OCI-M2 (cell line): ENCODE measurements around the gene EI24.
"Not testable (repeated sequence)": the region's sequence is repeated elsewhere in the genome, so short reads cannot be mapped to it uniquely, and the experiment has no call there.

ENCODE experiments used
- DNase-seq: peaks from one replicate; lab custom pipeline; 2025; ENCODE audit not compliant: unreplicated experiment; lab: John Stamatoyannopoulos, UW

EI24 gene

DNA sequence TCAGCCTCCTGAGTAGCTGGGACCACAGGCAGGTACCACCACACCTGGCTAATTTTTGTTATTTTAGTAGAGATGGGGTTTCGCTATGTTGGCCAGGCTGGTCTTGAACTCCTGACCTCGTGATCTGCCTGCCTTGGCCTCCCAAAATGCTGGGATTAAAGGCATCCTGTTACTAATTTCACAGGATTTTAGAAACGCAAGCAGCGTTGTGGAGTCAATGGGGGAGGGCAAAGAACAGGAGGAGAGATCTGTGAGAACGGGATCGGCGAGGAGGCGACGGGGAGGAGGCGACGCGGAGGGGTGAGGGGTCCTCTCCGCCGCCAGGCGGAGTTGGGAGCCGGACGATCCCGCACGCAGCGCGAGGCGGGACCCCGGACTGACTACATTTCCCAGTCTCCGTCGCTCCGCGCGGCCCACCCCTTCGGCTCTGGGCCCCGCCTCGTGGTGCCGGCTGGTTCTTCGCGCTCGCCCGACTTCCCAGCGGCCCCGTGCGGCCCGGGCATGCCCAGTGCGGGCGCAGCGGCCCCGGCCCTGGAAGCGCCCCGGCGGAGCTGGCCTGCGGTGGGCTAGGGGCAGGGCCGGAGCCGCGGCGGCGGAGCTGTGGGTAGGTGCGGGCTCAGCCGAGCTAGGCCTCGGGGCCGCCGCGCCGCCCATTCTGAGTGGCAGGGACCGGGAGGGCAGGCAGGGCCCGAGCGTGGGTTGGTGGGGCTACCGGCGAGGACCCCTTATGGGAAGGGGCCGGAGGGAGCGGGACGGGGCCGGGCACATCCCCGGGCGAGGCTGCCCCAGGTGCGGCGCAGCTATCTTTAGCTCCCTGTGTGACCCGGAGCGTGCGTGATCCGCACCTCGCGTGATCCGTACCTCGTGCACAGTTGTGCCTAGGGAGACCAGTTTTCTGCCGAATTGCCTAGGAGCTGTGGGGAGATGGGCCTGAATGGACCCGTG lies at the start of gene EI24:
TSS of gene EI24 (plus strand) at position 508 of the 945 bp plus-strand sequence. CDS start 3,051 bp downstream, outside the sequence.
- peak; percentile 56 for DNase-seq

DNA sequence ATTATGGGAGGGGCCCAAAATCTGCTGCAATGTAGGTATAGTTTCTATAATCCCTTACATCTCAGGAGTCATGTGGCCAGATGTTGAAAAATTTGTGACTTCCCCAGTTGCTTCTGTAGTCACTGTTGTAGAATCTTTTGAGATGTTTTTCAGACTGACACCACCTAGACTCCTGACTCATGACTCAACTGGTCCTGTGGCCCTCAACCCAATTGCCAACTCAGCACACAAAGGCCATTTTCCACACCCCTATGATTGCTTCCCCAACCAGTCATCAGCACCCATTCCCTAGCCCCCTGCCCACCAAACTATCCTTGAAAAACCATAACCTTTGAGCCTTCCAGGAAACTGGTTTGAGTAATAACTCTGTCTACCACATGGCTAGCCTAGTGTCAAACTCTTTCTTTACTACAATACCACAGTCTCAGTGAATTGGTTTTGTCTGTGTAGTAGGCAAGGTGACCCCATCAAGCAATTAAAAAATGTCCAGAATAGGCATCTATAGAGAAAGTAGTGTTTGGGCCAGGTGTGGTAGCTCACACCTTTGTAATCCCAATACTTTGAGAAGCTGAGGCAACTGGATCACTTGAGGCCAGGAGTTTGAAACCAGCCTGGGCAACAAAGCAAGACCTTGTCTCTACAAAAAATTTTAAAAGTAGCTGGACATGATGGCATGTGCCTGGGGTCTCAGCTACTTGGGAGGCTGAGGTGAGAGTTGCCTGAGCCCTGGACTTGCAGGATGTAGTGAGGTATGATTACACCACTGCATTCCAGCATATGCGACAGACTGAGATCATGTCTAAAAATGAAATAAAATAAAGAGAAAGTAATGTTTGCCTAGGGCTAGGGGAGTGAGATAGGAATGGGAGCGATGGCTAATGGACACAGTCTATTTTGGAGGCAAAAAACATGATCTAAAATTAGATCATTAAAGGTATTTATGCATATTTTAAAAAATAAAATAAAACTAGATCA lies 49.1 kb upstream of the EI24 start:
- DNase-seq: no peak

DNA sequence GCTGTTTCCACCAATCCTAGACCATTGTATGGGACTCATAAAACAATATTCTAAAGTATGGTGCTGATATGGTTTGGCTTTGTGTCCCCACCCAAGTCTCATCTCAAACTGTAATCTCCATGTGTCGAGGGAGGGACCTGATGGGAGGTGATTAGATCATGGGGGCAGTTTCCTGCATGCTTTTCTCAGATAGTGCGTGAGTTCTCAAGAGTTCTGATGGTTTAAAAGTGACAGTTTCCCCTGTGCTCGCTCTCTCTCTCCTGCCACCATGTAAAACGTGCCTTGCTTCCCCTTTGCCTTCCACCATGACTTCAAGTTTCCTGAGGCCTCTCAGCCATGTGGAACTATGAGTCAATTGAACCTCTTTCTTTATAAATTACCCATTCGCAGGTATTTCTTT lies 44.0 kb upstream of the EI24 start:
- DNase-seq: no peak

DNA sequence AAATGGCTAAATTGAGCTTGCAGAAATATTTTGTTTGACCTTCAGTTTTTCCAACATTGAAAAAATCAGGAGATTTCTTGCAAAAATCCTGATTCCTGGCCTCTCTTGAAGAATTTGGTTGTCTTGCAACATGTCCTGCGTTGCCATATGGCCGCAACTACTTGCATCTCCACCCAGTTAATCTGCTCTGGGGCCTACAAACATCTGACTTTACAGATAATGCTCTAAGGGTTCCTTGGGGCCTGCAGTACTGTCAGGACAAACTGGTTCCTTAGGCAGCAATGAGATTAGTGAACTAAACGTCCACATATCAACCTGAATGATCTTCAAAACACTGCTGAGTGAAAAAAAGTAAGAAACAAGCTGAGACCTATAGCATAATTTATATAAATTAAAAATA lies 36.6 kb upstream of the EI24 start:
- DNase-seq: no peak

DNA sequence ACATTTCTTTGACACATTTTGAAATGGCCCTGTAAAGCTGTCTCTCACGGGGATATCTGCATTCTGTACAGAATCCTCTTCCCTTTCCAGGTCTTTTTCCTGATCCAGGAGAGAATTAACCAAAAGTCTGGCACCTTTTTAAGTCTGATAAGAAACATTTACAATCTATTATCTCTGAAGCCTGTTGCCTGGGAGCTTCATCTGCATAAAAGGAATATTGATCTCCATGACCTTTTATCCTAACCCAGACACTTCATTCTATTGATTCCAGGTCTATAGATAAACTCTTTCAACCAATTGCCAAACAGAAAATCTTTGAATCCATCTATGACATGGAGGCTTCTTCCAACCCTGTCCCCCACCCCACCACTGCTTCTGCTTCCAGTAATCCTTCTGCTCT lies 33.7 kb upstream of the EI24 start:
- DNase-seq: no peak

- DNase-seq: not testable (repeated sequence)
Observed at GRCh38 chr11:125536834-125537233, 32.4 kb upstream of the EI24 start.

GRCh38 chr11:125542709-125543108 lies 26.6 kb upstream of the EI24 start:
- no peak for DNase-seq

- DNase-seq: no peak
Observed at GRCh38 chr11:125550780-125551179, 18.5 kb upstream of the EI24 start.

GRCh38 chr11:125551835-125552342 lies 17.4 kb upstream of the EI24 start:
- DNase-seq: no peak

GRCh38 chr11:125552927-125553326 lies 16.4 kb upstream of the EI24 start:
- no peak for DNase-seq

- DNase-seq: no peak
Observed at GRCh38 chr11:125553357-125553756, 15.9 kb upstream of the EI24 start.

- no peak for DNase-seq
Observed at GRCh38 chr11:125554038-125554437, 15.2 kb upstream of the EI24 start.

DNA sequence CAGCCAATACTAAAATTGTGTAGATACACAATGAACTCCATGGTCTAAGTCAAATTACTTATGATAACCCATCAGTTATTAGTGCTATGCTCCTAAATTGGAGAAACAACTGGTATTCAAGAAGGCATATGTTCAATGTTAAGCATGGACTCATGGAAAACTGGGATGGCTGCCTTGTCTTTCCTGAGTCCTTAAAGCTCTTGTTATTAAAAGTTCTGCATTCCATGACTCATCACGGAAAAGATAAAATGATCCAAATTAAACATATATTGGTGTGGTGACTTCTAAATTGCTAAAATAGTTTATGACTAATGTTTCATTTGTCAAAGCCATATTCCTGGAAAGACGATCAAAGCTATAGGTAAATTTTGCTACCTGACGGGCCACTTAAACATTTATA lies 9.4 kb upstream of the EI24 start:
- DNase-seq: no peak

- DNase-seq: no peak
Observed at GRCh38 chr11:125561924-125562323, 7.4 kb upstream of the EI24 start.

DNA sequence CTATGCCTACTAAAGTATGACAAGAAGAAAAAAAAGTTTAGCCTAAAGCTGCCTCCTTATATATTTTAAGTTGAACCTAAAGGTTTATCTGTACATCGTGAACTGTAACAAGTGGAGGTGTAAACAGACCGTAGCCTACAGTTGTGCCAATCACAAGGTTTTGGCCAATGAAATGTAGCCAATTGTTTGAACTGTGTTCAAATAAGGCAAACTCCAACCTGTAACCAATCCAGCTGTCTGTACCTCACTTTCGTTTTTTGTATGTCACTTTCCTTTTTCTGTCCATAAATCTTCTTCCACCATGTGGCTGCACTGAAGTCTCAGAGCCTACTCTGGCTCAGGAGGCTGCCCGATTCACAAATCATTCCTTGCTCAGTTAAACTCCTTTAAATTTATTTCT lies 6.8 kb upstream of the EI24 start:
- DNase-seq: no peak

DNA sequence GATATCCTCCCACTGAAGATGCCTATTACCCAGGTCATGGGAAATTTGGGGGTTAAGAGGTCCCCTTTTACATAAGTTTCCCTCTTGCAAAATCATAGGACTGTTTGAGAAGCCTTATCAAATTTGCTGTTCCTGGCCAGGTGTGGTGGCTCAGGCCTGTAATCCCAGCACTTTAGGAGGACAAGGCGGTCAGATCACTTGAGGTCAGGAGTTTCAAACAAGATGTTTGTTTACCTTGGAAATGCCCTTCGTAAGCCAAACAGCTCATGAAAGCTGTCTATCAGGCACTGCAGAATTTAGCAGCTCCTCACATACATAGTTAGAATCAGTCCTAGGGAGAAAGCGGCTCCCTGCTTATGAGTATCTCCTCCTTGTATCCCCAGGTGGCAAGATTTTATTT lies 4.9 kb upstream of the EI24 start:
- no peak for DNase-seq

- no peak for DNase-seq
Observed at GRCh38 chr11:125566235-125566634, 3.0 kb upstream of the EI24 start.

DNA sequence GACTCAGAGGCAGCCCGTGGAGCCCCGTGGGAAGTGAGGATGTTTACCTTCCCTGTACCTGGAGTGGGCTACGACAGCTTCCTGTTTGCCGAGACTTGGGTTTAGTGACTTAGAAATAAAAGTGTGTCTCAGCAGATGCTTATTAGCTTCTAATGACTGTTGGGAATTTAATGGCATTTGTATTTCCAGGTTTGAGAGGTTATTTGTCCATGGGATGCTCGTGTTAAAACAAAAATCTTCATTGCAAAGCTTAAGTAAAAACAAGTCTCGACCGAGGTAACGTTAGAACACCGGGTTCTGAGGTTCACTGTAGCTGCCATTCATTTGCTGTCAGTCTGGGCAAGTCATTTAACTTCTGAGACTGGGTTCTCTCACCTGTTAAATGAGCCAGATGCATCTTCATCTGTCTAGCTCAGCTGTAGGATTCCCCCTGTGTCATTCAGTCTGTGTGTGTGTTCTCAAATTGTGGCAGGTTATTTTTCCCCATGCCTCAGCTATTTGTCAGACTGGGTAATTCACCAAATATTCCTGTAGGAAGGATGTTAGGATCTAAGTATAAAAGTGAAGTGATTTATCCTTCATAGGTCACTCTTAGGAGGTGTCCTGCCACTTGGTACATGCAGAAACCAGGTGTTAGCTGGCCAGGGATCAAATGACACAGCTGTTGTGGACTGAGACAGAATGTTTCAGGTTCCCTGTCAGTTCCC lies 791 bp downstream of the EI24 start:
- DNase-seq: no peak

DNA sequence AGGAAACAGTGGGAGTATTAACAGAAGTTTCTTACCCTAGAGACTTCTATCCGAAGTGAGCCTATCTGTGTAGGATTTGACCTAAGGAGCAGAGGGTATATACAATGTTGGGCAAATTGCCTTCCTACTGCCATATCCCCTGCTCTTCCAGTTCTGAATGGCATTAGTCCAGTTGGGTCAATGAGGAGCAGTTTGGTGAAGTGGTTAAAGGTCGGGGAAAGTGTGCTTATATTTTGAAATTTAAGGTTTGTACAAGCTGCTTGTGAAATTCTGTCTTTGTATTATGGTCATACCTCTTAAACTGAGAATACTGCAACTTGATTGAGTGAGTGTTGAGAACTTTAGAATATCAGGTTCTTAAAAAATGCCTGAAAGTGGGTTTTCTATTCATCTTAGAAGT lies 1.7 kb downstream of the EI24 start:
- no peak for DNase-seq

GRCh38 chr11:125572916-125573315 lies 3.6 kb downstream of the EI24 start:
- DNase-seq: no peak

DNA sequence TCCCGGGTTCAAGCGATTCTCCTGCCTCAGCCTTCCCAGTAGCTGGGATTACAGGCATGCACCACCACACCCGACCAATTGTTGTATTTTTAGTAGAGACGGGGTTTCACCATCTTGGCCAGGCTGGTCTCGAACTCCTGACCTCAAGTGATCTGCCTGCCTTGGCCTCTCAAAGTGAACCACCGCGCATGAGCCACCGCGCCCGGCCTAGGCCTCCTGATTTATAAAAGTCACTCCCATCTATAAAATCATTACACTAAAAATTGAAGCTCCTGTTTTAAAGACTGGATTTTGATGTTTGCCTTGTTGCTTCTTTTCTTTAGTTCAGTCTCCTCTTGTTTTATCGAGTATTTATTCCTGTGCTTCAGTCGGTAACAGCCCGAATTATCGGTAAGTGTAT lies 7.9 kb downstream of the EI24 start:
- DNase-seq: not testable (repeated sequence)
